HUES64 (cell line): ENCODE results near the gene TMEM235.

ENCODE experiments used
- H3K27ac ChIP-seq: 2 replicates; pipeline ENCODE4 v1.7.0; 2013; ENCODE audit warnings: low read depth, low read length, inconsistent platforms
- H3K27me3 ChIP-seq: 2 replicates; pipeline ENCODE4 v1.6.1; 2013; ENCODE audit warnings: mild to moderate bottlenecking, low read length; ENCODE audit not compliant: insufficient read depth
- H3K36me3 ChIP-seq: 2 replicates; pipeline ENCODE4 v1.6.1; 2013; ENCODE audit warnings: mild to moderate bottlenecking, low read length; ENCODE audit not compliant: insufficient read depth
- H3K4me1 ChIP-seq: 2 replicates; pipeline ENCODE4 v1.6.1; 2013; ENCODE audit warnings: mild to moderate bottlenecking, low read length, moderate library complexity; ENCODE audit not compliant: insufficient read depth
- H3K4me3 ChIP-seq: 2 replicates; pipeline ENCODE4 v1.5.1; 2013; ENCODE audit warnings: mild to moderate bottlenecking, low read length, moderate library complexity
- H3K9ac ChIP-seq: 2 replicates; pipeline ENCODE4 v1.6.1; 2013; ENCODE audit warnings: mild to moderate bottlenecking, low read depth, low read length
- H3K9me3 ChIP-seq: 2 replicates; pipeline ENCODE4 v1.6.1; 2013; ENCODE audit warnings: low read depth, low read length; ENCODE audit not compliant: insufficient read depth
- WGBS: fragments of 150-250, 120-280 bp; methylation state at CpG from one replicate; pipeline ENCODE4 v1.1.7; 2013; ENCODE audit warnings: missing lambda C conversion rate; 5-methylcytosine and 5-hydroxymethylcytosine counted together

TMEM235 gene

DNA sequence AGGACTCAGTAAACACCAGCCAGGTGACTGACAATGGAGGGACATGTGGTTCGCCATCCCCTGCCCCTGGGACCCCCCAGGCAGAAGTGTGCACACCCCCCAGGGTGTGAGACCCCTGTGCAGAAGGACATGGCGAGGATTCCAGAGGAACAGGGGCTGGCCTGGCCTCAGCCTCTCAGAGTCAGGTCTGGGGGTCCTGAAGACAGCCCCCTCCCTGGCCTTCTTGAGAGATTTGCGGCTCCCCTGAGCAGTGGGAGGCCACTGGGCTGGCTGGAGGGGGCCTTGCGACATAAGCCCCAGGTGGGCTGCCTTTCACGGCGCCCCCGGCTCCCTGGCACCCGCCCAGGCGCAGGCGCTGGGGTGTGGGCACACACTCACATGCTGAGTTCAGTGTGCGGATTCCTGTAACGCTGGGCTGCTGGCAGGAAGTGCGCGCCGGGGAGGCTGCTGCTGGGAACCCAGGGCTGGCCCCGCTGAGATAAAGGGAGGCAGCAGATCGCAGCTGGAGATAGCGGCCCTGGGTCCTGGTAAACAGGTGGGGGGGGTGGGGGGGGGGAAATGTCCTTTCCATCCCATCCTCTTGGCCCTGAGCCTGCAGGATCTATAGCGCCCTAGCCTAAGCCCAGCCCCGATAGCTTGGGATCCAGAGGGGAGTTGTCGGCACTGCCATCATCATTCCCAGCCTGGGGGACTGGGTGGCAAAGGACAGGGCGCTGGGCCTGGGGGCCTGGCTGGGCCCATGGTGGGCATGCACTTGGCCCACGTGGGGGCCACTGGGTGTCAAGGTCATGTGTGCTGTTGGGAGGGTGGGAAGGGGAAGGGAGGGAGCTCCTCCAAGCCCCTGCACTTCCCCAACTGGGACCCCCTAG is 27.1 kb downstream of the TMEM235 start:
- Histone ChIP-seq H3K4me1 (peaks cover 20% of the 10 kb centered on the region), H3K4me3 (no peak overlapping the region), H3K9ac (no peak overlapping the region), H3K9me3 (no peaks in the 10 kb centered on the region), H3K36me3 (no peaks in the 10 kb centered on the region), H3K27me3 (no peaks in the 10 kb centered on the region), H3K27ac (peak overlapping the region; percentile 55; the same call in 1 of the 2 replicates)
- 64% methylated on average over 21 of the region's 23 CpGs for WGBS

DNA sequence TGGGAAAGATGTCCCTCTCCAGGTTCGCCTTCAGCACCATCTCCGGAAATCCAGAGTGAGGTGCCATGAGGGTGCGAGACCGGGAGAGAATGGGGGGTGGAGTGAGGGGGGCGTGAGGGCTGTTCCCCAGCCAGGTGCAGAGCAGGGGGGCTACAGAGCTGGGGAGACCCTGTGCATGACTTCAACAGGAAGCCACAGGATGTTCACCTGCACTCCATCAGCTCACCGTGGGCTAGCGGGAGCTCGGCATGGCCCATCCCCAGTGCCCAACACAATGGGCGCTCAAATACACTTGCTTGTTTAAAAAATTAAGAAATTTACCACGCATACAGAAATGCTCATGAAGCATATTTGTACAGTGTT is 27.7 kb downstream of the TMEM235 start:
- H3K27me3 ChIP-seq = no peaks in the 10 kb centered on the region
- no peak overlapping the region for H3K27ac ChIP-seq
- H3K9me3 ChIP-seq = no peaks in the 10 kb centered on the region
- H3K36me3 ChIP-seq = no peaks in the 10 kb centered on the region
- whole genome bisulfite sequencing = 89% methylated on average over 9 of the region's 10 CpGs
- no peak overlapping the region for H3K9ac ChIP-seq
- H3K4me3 ChIP-seq = no peak overlapping the region
- H3K4me1 ChIP-seq = peaks cover 20% of the 10 kb centered on the region

DNA sequence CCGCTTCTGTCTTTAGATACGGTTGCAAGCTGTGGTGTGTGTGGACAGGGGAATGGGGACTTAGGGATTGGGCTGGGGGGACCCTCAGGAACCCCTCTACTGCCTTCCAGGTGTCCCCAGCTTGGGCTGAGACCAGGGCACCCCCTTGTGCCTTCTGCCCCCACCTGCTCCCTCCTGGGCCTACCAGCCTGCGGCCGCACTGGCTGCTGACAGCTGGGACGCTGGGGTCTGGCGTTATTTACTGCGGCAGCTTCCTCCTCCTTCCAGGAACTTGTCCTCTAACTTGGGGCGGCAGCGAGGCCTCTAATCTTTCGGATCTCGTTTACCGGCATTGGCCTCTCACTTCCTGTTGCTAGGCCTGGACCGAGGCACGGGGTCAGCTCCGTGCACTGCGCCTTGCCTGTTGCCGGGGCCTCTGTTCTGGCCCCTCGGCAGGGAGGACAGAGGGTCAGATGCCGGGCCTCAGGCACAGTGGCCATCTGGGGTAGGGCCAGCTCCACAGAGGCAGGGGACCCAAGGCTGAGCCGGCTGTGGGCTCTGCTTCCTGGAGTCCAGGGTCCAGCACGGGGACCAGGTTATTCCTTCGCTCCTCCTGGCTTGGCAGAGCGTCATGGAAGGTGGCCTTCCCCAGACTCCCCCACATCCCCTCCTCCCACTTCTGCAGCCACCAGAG is 31.8 kb downstream of the TMEM235 start:
- Histone ChIP-seq H3K4me3 (no peak overlapping the region), H3K36me3 (no peaks in the 10 kb centered on the region), H3K9me3 (no peaks in the 10 kb centered on the region), H3K4me1 (peaks cover 22% of the 10 kb centered on the region), H3K27ac (no peak overlapping the region), H3K9ac (no peak overlapping the region), H3K27me3 (no peaks in the 10 kb centered on the region)
- WGBS = 85% methylated on average over 23 of the region's 23 CpGs

- Histone ChIP-seq H3K36me3 (no peaks in the 10 kb centered on the region), H3K27me3 (no peaks in the 10 kb centered on the region), H3K9ac (no peak overlapping the region), H3K9me3 (no peaks in the 10 kb centered on the region), H3K4me3 (no peak overlapping the region), H3K4me1 (peaks cover 25% of the 10 kb centered on the region), H3K27ac (no peak overlapping the region)
- 93% methylated on average over 9 of the region's 9 CpGs for WGBS
Measured at GRCh38 chr17:78263736-78264340, 32.4 kb downstream of the TMEM235 start.

DNA sequence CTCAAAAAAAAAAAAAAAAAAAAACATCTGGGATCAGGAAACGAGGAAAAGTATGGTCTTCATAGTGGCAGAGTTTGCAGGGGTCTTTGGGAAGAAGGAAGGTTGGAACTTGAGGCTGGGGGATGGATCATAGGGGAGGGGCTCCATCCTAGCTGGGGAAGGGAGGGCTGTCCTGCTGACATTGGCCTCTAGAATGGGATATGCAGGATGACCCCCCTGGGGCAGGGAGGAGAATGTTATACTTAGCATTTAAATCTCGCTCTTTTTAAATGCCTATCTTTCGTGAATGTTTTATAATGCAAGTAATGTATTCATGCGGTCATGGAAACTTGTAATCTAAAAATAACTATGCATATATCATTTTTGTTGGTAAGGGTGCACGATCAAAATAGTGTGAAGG is 33.2 kb downstream of the TMEM235 start:
- no peak overlapping the region for H3K9ac ChIP-seq
- peaks cover 33% of the 10 kb centered on the region for H3K4me1 ChIP-seq
- H3K9me3 ChIP-seq = no peaks in the 10 kb centered on the region
- no peak overlapping the region for H3K4me3 ChIP-seq
- no peaks in the 10 kb centered on the region for H3K36me3 ChIP-seq
- 55% methylated on average over 1 of the region's 5 CpGs for WGBS
- 0 out of 2 replicates have a peak, but pooled peaks cover 3% of the 10 kb centered on the region for H3K27me3 ChIP-seq
- no peak overlapping the region for H3K27ac ChIP-seq

DNA sequence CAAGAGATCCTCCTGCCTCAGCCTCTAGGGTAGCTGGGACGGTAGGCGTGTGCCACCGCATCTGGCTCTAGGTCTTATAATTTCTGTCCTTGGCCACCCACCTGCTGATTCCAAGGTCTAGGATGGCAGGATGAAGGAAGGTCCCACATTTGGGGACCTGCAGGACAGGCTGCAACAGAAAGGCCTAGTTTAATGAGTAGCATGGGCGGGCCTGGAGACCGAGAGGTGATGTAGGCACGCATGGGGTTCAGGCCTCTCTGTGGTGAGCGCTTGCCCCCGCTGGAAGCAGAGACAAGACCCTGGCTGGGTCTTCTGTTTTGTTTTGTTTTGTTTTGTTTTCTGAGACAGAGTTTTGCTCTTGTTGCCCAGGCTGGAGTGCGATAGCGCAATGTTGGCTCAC is 33.7 kb downstream of the TMEM235 start:
- no peak overlapping the region for H3K27ac ChIP-seq
- peaks cover 38% of the 10 kb centered on the region for H3K4me1 ChIP-seq
- H3K36me3 ChIP-seq = no peaks in the 10 kb centered on the region
- H3K4me3 ChIP-seq = no peak overlapping the region
- 92% methylated on average over 10 of the region's 10 CpGs for WGBS
- no peaks in the 10 kb centered on the region for H3K9me3 ChIP-seq
- no peak overlapping the region for H3K9ac ChIP-seq
- H3K27me3 ChIP-seq = 0 out of 2 replicates have a peak, but pooled peaks cover 4% of the 10 kb centered on the region

GRCh38 chr17:78266231-78266631 is 34.8 kb downstream of the TMEM235 start:
- no peaks in the 10 kb centered on the region for H3K36me3 ChIP-seq
- H3K4me3 ChIP-seq = no peak overlapping the region
- H3K27ac ChIP-seq = no peak overlapping the region
- H3K9me3 ChIP-seq = no peaks in the 10 kb centered on the region
- H3K4me1 ChIP-seq = peaks cover 45% of the 10 kb centered on the region
- WGBS = 81% methylated on average over 6 of the region's 6 CpGs
- H3K9ac ChIP-seq = no peak overlapping the region
- H3K27me3 ChIP-seq = 0 out of 2 replicates have a peak, but pooled peaks cover 4% of the 10 kb centered on the region

GRCh38 chr17:78266771-78267170 is 35.3 kb downstream of the TMEM235 start:
- 0 out of 2 replicates have a peak, but pooled peaks cover 4% of the 10 kb centered on the region for H3K27me3 ChIP-seq
- WGBS = 84% methylated on average over 9 of the region's 9 CpGs
- peaks cover 45% of the 10 kb centered on the region for H3K4me1 ChIP-seq
- no peak overlapping the region for H3K9ac ChIP-seq
- no peak overlapping the region for H3K27ac ChIP-seq
- H3K4me3 ChIP-seq = no peak overlapping the region
- no peaks in the 10 kb centered on the region for H3K9me3 ChIP-seq
- H3K36me3 ChIP-seq = no peaks in the 10 kb centered on the region

DNA sequence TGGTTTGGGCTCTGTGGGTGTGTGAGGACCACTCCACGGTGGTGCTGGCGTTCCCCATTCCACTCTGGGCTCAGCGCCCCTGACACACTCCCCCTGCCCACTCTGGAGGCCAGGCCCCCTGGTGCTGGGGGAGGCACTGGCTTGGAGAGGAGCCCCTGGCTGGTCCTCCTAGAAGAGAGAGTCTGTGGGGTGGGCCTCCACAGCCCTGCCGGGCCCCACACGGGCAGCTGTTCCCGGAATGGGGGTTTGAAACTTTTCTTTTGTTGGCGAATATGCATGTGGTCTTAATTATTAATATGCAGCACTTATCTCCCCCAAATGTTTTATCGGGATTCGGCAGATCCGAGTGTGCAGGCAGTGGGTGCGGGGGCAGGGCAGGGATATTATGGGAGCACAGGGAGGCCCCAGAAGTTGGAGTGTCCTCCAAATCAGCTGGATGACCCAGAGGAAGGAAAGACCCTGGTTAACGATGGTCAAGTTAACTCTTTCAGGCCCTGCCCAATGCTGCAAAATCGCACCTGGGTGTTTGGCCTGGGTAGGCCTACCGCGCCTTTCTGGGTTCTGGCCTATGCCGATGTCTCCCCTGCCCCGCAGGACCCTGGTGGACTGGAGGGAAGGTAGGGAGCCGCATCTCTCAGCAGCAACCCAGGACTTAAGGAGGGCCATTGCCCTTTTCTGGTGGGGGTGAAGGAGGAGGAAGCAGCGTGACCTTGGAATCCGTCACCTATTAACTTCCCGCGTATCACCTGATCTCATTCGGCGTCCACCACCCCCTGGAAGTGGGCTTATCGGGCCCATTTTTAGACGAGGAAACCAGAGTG is 36.0 kb downstream of the TMEM235 start:
- Histone ChIP-seq H3K4me3 (no peak overlapping the region), H3K27me3 (0 out of 2 replicates have a peak, but pooled peaks cover 4% of the 10 kb centered on the region), H3K36me3 (no peaks in the 10 kb centered on the region), H3K9ac (no peak overlapping the region), H3K9me3 (no peaks in the 10 kb centered on the region), H3K4me1 (peaks cover 46% of the 10 kb centered on the region), H3K27ac (no peak overlapping the region)
- WGBS = 65% methylated on average over 22 of the region's 26 CpGs

GRCh38 chr17:78268191-78268874 is 36.9 kb downstream of the TMEM235 start:
- no peak overlapping the region for H3K27ac ChIP-seq
- 0 out of 2 replicates have a peak, but pooled peaks cover 4% of the 10 kb centered on the region for H3K27me3 ChIP-seq
- H3K36me3 ChIP-seq = no peaks in the 10 kb centered on the region
- WGBS = 41% methylated on average over 23 of the region's 24 CpGs
- no peaks in the 10 kb centered on the region for H3K9me3 ChIP-seq
- H3K9ac ChIP-seq = no peak overlapping the region
- no peak overlapping the region for H3K4me3 ChIP-seq
- peaks cover 52% of the 10 kb centered on the region for H3K4me1 ChIP-seq
